Neural cell (in vitro differentiated cells): ENCODE measurements around the gene FARP1.

Experiments
- EP300 ChIP-seq: fragments of 450-650 bp; conservative IDR thresholded peaks from 2 replicates; pipeline ENCODE4 v1.6.1; 2014; ENCODE audit warnings: antibody characterized with exemption, mild to moderate bottlenecking, moderate library complexity; ENCODE audit not compliant: poor library complexity, severe bottlenecking
- TAF1 ChIP-seq: IDR thresholded peaks from 2 replicates; pipeline ENCODE4 v1.6.1; 2012; ENCODE audit warnings: low read depth
- TF ChIP-seq, protein P1 (sequence below): fragments of 450-650 bp; IDR thresholded peaks from 2 replicates; pipeline ENCODE4 v1.5.1; 2014; ENCODE audit warnings: antibody characterized with exemption, mild to moderate bottlenecking, moderate library complexity; ENCODE audit not compliant: poor library complexity, severe bottlenecking

GRCh38 chr13:98461486-98462240 is 318.8 kb downstream of the FARP1 start:
- TF ChIP-seq TAF1 (no peak), EP300 (no peak)
- TF ChIP-seq, protein P1, sequence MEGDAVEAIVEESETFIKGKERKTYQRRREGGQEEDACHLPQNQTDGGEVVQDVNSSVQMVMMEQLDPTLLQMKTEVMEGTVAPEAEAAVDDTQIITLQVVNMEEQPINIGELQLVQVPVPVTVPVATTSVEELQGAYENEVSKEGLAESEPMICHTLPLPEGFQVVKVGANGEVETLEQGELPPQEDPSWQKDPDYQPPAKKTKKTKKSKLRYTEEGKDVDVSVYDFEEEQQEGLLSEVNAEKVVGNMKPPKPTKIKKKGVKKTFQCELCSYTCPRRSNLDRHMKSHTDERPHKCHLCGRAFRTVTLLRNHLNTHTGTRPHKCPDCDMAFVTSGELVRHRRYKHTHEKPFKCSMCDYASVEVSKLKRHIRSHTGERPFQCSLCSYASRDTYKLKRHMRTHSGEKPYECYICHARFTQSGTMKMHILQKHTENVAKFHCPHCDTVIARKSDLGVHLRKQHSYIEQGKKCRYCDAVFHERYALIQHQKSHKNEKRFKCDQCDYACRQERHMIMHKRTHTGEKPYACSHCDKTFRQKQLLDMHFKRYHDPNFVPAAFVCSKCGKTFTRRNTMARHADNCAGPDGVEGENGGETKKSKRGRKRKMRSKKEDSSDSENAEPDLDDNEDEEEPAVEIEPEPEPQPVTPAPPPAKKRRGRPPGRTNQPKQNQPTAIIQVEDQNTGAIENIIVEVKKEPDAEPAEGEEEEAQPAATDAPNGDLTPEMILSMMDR, result no peak
